Neural cell (in vitro differentiated cells): ENCODE results near the gene TTC32.

Experiments used
- EP300 ChIP-seq: fragments of 450-650 bp; conservative IDR thresholded peaks from 2 replicates; pipeline ENCODE4 v1.6.1; 2014; ENCODE audit warnings: antibody characterized with exemption, mild to moderate bottlenecking, moderate library complexity; ENCODE audit not compliant: poor library complexity, severe bottlenecking
- POLR2AphosphoS5 ChIP-seq: IDR thresholded peaks from 2 replicates; pipeline ENCODE4 v1.6.1; 2012
- RAD21 ChIP-seq: fragments of 450-650 bp; conservative IDR thresholded peaks from 2 replicates; pipeline ENCODE4 v1.6.1; 2014; ENCODE audit warnings: antibody characterized with exemption, mild to moderate bottlenecking, moderate library complexity
- TAF1 ChIP-seq: IDR thresholded peaks from 2 replicates; pipeline ENCODE4 v1.6.1; 2012; ENCODE audit warnings: low read depth
- TF ChIP-seq, protein P1 (sequence below): fragments of 450-650 bp; IDR thresholded peaks from 2 replicates; pipeline ENCODE4 v1.5.1; 2014; ENCODE audit warnings: antibody characterized with exemption, mild to moderate bottlenecking, moderate library complexity; ENCODE audit not compliant: poor library complexity, severe bottlenecking

DNA sequence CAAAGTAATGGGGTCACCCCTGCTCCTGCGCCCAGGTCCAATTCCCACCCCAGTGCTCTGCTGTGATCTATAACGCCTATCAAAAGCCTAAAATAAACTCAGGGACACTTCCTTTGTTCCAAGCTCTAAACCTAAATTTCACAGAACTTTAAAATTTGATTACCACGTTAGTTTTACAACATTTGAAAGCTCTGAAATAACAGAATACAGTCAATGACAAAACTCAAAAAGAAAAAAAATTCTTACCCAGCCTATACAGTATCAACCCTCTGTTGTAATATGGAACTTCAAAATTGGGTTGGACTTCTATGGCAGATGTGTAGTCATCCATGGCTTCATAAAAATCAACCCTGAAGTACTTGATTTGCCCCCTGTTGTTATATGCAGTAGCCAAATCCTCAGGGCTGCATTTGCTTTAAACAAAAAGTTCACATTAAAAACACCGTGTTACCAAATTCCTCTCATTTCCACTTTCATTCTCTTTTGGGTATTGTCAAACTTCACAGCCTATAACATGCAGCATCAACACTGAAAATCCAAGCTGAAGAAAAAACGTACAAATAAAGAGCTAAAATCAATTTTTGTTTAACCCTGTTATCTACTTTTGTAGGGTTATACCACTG is 4.0 kb downstream of the TTC32 start:
- TF ChIP-seq, protein P1, sequence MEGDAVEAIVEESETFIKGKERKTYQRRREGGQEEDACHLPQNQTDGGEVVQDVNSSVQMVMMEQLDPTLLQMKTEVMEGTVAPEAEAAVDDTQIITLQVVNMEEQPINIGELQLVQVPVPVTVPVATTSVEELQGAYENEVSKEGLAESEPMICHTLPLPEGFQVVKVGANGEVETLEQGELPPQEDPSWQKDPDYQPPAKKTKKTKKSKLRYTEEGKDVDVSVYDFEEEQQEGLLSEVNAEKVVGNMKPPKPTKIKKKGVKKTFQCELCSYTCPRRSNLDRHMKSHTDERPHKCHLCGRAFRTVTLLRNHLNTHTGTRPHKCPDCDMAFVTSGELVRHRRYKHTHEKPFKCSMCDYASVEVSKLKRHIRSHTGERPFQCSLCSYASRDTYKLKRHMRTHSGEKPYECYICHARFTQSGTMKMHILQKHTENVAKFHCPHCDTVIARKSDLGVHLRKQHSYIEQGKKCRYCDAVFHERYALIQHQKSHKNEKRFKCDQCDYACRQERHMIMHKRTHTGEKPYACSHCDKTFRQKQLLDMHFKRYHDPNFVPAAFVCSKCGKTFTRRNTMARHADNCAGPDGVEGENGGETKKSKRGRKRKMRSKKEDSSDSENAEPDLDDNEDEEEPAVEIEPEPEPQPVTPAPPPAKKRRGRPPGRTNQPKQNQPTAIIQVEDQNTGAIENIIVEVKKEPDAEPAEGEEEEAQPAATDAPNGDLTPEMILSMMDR, result no peak
- TF ChIP-seq POLR2AphosphoS5 (no peak), RAD21 (no peak), EP300 (no peak), TAF1 (no peak)
